ENCODE data around the gene FSTL4.

FSTL4 gene

GRCh38 chr5:133154274-133155075, 457.9 kb downstream of the FSTL4 start:
- 0 out of 2 replicates have a peak, but pooled peaks cover 4% of the 10 kb centered on the region for H3K27me3 ChIP-seq (ENCODE audit: insufficient read depth, low read length)
- no peaks in the 10 kb centered on the region for H3K9me3 ChIP-seq (ENCODE audit: low read length)
- H2AFZ ChIP-seq (ENCODE audit: low read length): no peak overlapping the region
- no peak overlapping the region for H3K27ac ChIP-seq (ENCODE audit: low read depth, low read length, poor library complexity, severe bottlenecking)
- no peak for TF ChIP-seq CTCF (IDR thresholded peaks at IDR 0.05; ENCODE audit: low read length)
- TF ChIP-seq EZH2 (IDR thresholded peaks at IDR 0.05; ENCODE audit: borderline replicate concordance, low read length): no peak
- H3K9ac ChIP-seq (ENCODE audit: low read length): no peak overlapping the region
- no peak overlapping the region for H3K4me2 ChIP-seq (ENCODE audit: low read length)
- H3K9me2 ChIP-seq (ENCODE audit: low read depth, low read length): no peaks in the 10 kb centered on the region
- H3K79me2 ChIP-seq (ENCODE audit: insufficient read depth, low read length): no peaks in the 10 kb centered on the region
- H3K4me3 ChIP-seq (ENCODE audit: low read depth, low read length, poor library complexity, severe bottlenecking): no peak overlapping the region
- H3F3A ChIP-seq (ENCODE audit: insufficient read depth, low read length): no peaks in the 10 kb centered on the region
- H4K20me1 ChIP-seq (ENCODE audit: insufficient read depth, low read length): no peaks in the 10 kb centered on the region
- no peaks in the 10 kb centered on the region for H3K4me1 ChIP-seq (ENCODE audit: insufficient read depth, low read length, severe bottlenecking)
- H3K36me3 ChIP-seq (ENCODE audit: insufficient read depth, low read length): no peaks in the 10 kb centered on the region

DNA sequence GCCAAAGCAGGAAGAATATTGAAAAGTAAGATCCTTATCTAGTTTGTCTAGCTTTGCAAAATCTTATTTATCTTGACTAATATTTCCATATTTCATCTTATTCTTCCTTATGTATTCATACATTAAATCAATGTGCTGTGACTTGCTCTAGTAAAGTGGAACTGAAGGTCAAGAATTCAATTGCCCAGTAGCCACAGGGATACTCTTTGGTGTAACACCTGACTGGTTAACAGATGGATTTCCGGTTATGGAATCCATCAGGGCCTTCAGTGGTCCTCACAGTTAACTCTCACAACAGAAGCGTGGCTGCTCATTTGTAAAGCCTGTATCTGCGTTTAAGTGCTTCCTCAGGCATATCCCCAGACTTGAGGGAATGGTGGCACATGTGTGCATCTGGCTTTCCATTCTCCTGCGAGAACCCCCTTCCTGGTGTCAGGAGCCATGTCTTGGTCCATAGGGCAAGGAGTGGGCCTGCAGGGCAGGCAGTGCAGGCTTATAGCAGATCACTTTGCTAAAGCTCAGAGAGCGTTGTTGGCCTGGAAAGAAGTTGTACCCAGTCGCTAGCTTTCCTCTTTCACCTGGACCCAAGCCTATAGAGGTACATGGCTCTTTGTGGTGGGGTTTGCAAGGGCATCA, 461.3 kb downstream of the FSTL4 start:
- H4K20me1 ChIP-seq (ENCODE audit: insufficient read depth, low read length): no peaks in the 10 kb centered on the region
- no peak overlapping the region for H3K4me3 ChIP-seq (ENCODE audit: low read depth, low read length, poor library complexity, severe bottlenecking)
- H3K4me2 ChIP-seq (ENCODE audit: low read length): no peak overlapping the region
- H3K27me3 ChIP-seq (ENCODE audit: insufficient read depth, low read length): 0 out of 2 replicates have a peak, but pooled peaks cover 4% of the 10 kb centered on the region
- no peak for TF ChIP-seq CTCF (IDR thresholded peaks at IDR 0.05; ENCODE audit: low read length)
- TF ChIP-seq EZH2 (IDR thresholded peaks at IDR 0.05; ENCODE audit: borderline replicate concordance, low read length): no peak
- H3K9ac ChIP-seq (ENCODE audit: low read length): no peak overlapping the region
- H3K9me2 ChIP-seq (ENCODE audit: low read depth, low read length): no peaks in the 10 kb centered on the region
- no peaks in the 10 kb centered on the region for H3K36me3 ChIP-seq (ENCODE audit: insufficient read depth, low read length)
- H2AFZ ChIP-seq (ENCODE audit: low read length): no peak overlapping the region
- H3K27ac ChIP-seq (ENCODE audit: low read depth, low read length, poor library complexity, severe bottlenecking): no peak overlapping the region
- no peaks in the 10 kb centered on the region for H3F3A ChIP-seq (ENCODE audit: insufficient read depth, low read length)
- no peaks in the 10 kb centered on the region for H3K4me1 ChIP-seq (ENCODE audit: insufficient read depth, low read length, severe bottlenecking)
- no peaks in the 10 kb centered on the region for H3K9me3 ChIP-seq (ENCODE audit: low read length)
- no peaks in the 10 kb centered on the region for H3K79me2 ChIP-seq (ENCODE audit: insufficient read depth, low read length)

DNA sequence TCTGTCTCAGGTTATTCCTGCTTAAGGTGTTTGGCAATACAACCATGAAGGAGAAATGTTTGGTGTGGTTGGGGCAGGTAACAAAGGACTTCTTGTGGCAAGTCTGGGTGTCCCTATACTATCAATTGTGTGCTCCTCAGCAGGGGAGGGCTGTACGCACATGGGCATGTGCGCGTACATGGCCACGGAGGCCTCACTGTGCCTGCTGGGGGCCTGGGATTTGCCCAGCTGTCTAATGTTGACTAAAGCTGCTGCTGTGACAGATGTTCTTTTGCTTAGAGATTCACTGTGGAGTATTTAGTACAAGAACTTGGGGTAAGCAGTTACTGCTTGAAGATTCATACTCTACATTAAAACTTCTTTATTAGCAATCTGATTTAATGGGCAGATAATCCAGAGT, 463.0 kb downstream of the FSTL4 start:
- H3K27me3 ChIP-seq (ENCODE audit: insufficient read depth, low read length): no peaks in the 10 kb centered on the region
- H3K9me3 ChIP-seq (ENCODE audit: low read length): no peaks in the 10 kb centered on the region
- no peaks in the 10 kb centered on the region for H4K20me1 ChIP-seq (ENCODE audit: insufficient read depth, low read length)
- TF ChIP-seq EZH2 (IDR thresholded peaks at IDR 0.05; ENCODE audit: borderline replicate concordance, low read length): no peak
- TF ChIP-seq CTCF (IDR thresholded peaks at IDR 0.05; ENCODE audit: low read length): no peak
- no peak overlapping the region for H3K4me3 ChIP-seq (ENCODE audit: low read depth, low read length, poor library complexity, severe bottlenecking)
- no peaks in the 10 kb centered on the region for H3F3A ChIP-seq (ENCODE audit: insufficient read depth, low read length)
- no peaks in the 10 kb centered on the region for H3K79me2 ChIP-seq (ENCODE audit: insufficient read depth, low read length)
- H3K9ac ChIP-seq (ENCODE audit: low read length): no peak overlapping the region
- no peaks in the 10 kb centered on the region for H3K9me2 ChIP-seq (ENCODE audit: low read depth, low read length)
- no peaks in the 10 kb centered on the region for H3K4me1 ChIP-seq (ENCODE audit: insufficient read depth, low read length, severe bottlenecking)
- H2AFZ ChIP-seq (ENCODE audit: low read length): no peak overlapping the region
- no peaks in the 10 kb centered on the region for H3K36me3 ChIP-seq (ENCODE audit: insufficient read depth, low read length)
- no peak overlapping the region for H3K4me2 ChIP-seq (ENCODE audit: low read length)
- H3K27ac ChIP-seq (ENCODE audit: low read depth, low read length, poor library complexity, severe bottlenecking): no peak overlapping the region
